Lower lobe of right lung (tissue), 2 donors: ENCODE measurements around the gene ADAMTS6. TPM values are rescaled to one million over a fixed set of nuclear protein-coding genes. Genes with fewer than 3 reads are reported as not detected.

Experiments
- ATAC-seq, 2 donors: fragments of 200-7000 bp; cut with Tn5 transposase; one replicate each; pipeline ENCODE4 v1.9.1; 2020 to 2022; ENCODE audit warnings: mild to moderate bottlenecking in 2 of 2, moderate library complexity in 2 of 2
- DNase-seq: peaks from one replicate; pipeline ENCODE4 v3.0.0-alpha.2; 2020
- H3K27ac ChIP-seq: fragments of 200-600 bp; one replicate; pipeline ENCODE4 v1.8.0; 2022
- H3K27me3 ChIP-seq: fragments of 200-600 bp; one replicate; pipeline ENCODE4 v1.8.0; 2022; ENCODE audit warnings: low read depth
- H3K36me3 ChIP-seq: fragments of 200-600 bp; one replicate; pipeline ENCODE4 v1.8.0; 2022; ENCODE audit warnings: mild to moderate bottlenecking
- H3K4me1 ChIP-seq: fragments of 200-600 bp; one replicate; pipeline ENCODE4 v1.8.0; 2022
- H3K4me3 ChIP-seq: fragments of 200-600 bp; one replicate; pipeline ENCODE4 v1.8.0; 2022; ENCODE audit warnings: mild to moderate bottlenecking
- H3K9me3 ChIP-seq: fragments of 200-600 bp; one replicate; pipeline ENCODE4 v1.8.0; 2022
- CTCF ChIP-seq: fragments of 200-600 bp; IDR thresholded peaks from one replicate; pipeline ENCODE4 v1.8.0; 2022; ENCODE audit warnings: antibody characterized with exemption, mild to moderate bottlenecking
- intact Hi-C: fragments of 100-400 bp; cut with DNase I; formaldehyde crosslinking; loops from one replicate; pipeline ENCODE4 v1.11.0; 2022
- total RNA-seq: library from RNA; stranded (reverse); fragmentation: NEBNext Ultra II Directional; extraction: Animal tissue kit (Norgen Biotek cat#: 25700); gene quantifications from one replicate; pipeline ENCODE4 v1.2.1, GENCODE V29; 2021
- donor health status: DM: no; HTN: yes; CAD: no; lungs with severe emphysema.

Gene ADAMTS6
- total RNA-seq, 1 donor from 2014 or later = 3.0 TPM

- Histone ChIP-seq H3K9me3 (no peaks in the 10 kb centered on the region), H3K27me3 (no peaks in the 10 kb centered on the region), H3K27ac (no peak overlapping the region), H3K36me3 (no peaks in the 10 kb centered on the region), H3K4me1 (no peaks in the 10 kb centered on the region), H3K4me3 (no peak overlapping the region)
- no peak for DNase-seq
- TF ChIP-seq CTCF = no peak
- ATAC-seq = no peak
- intact Hi-C loops = no loop called here
These were observed 324.8 kb downstream of the ADAMTS6 start for GRCh38 chr5:65156933-65157332.

GRCh38 chr5:65152131-65152530, 329.6 kb downstream of the ADAMTS6 start:
- no peak for TF ChIP-seq CTCF
- intact Hi-C loops = no loop called here
- Histone ChIP-seq H3K27me3 (no peaks in the 10 kb centered on the region), H3K4me1 (no peaks in the 10 kb centered on the region), H3K36me3 (no peaks in the 10 kb centered on the region), H3K27ac (no peak overlapping the region), H3K9me3 (no peaks in the 10 kb centered on the region), H3K4me3 (no peak overlapping the region)
- DNase-seq = no peak
- no peak for ATAC-seq

DNA sequence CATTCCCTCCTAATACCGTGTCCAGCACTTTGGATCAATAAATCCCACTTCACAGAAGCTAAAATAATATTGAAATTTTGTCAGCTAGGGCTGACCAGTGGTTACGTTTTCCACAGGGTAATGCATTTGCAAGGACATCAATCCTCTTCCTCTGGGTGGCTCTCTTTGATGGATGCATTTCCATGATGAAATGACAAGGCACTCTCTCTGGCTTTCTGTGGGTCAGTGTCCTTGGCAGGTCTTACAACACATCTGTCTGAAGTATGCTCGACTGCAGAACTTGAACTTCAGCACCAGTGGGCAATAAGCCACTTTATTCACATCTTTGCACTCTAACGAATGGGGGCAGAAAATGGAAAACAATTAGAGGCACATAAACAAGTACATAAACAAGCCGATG, 330.1 kb downstream of the ADAMTS6 start:
- no peak for TF ChIP-seq CTCF
- H3K4me3 ChIP-seq = no peak overlapping the region
- no peak for DNase-seq
- H3K27ac ChIP-seq = no peak overlapping the region
- no peaks in the 10 kb centered on the region for H3K36me3 ChIP-seq
- H3K27me3 ChIP-seq = no peaks in the 10 kb centered on the region
- H3K4me1 ChIP-seq = no peaks in the 10 kb centered on the region
- intact Hi-C loops = no loop called here
- no peak for ATAC-seq
- no peaks in the 10 kb centered on the region for H3K9me3 ChIP-seq

DNA sequence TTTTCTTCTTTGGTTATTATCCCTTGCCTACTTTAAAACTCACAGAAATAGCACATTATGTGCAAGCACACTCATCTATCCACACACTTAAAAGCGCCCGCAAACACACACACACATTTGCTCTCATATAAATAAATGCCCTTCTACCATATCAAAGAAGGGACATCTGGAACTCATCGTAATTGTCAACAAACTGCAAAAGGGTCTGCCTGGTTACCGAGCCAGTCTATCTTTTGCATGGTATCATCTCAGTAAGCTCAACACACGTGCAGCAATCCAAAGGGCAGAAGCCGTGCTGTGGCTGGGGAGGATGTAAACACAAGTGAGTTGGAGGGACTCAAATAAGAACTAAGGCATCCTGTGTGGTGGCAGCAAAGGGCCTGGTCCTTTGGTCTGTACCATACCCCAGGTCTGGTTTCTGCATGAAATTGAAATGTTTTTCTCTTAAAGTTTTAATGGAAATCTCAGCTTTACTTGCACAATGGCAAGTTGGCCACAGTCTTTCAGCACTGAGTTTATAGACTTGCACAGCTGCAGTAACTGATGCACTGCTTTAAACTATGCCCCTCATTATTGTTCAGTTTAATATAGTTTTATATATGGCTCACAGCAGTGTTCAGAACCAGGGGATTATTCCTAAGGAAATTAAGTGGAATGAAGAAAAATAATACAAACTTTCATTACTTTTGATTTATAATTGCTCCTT, 331.0 kb downstream of the ADAMTS6 start:
- ATAC-seq = no peak

GRCh38 chr5:65149827-65150226, 331.9 kb downstream of the ADAMTS6 start:
- ATAC-seq (no peak), DNase-seq (no peak)
- intact Hi-C loops = no loop called here
- TF ChIP-seq CTCF = no peak
- H3K9me3 ChIP-seq = no peaks in the 10 kb centered on the region
- H3K27me3 ChIP-seq = no peaks in the 10 kb centered on the region
- no peak overlapping the region for H3K27ac ChIP-seq
- H3K4me1 ChIP-seq = no peaks in the 10 kb centered on the region
- no peak overlapping the region for H3K4me3 ChIP-seq
- H3K36me3 ChIP-seq = no peaks in the 10 kb centered on the region

More for the DNA sequence above, 331.0 kb downstream of the ADAMTS6 start:
- intact Hi-C loops = no loop called here
- no peak for TF ChIP-seq CTCF
- no peak for DNase-seq
- Histone ChIP-seq H3K27ac (no peak overlapping the region), H3K9me3 (no peaks in the 10 kb centered on the region), H3K36me3 (no peaks in the 10 kb centered on the region), H3K27me3 (no peaks in the 10 kb centered on the region), H3K4me3 (no peak overlapping the region), H3K4me1 (no peaks in the 10 kb centered on the region)
